OCI-LY7 (cell line): ENCODE results near the gene TK1. TPM values are rescaled to one million over a fixed set of nuclear protein-coding genes. Genes with fewer than 3 reads are reported as not detected.

ENCODE experiments used
- BruUV-seq: library from RNA; stranded (reverse); fragments of 400-500 nt; replicated peaks from 2 replicates; lab custom pipeline; 2021; lab: Mats Ljungman, UMichigan
- CTCF ChIA-PET: fragments of 300-600 bp; sonication (Branson Sonifier 250); formaldehyde crosslinking; loops from one replicate; lab custom pipeline; 2022; ENCODE audit warnings: antibody characterized with exemption; ENCODE audit not compliant: unreplicated experiment; lab: Charles Lee
- POLR2A ChIA-PET: fragments of 300-600 bp; sonication (Branson Sonifier 250); formaldehyde crosslinking; loops from one replicate; lab custom pipeline; 2022; ENCODE audit warnings: antibody characterized with exemption; lab: Charles Lee
- DNase-seq: peaks from one replicate; pipeline ENCODE4 v3.0.0-alpha.2; 2015; ENCODE audit warnings: low spot score
- H2AFZ ChIP-seq: fragments of 200-600 bp; sonication (generic), shearing (Covaris generic); 2 replicates; pipeline ENCODE4 v1.6.1; 2014; ENCODE audit warnings: mild to moderate bottlenecking, antibody characterized with exemption, low read length, moderate library complexity
- H3K27ac ChIP-seq: fragments of 200-600 bp; sonication (generic); 2 replicates; pipeline ENCODE4 v1.5.1; 2014; ENCODE audit warnings: mixed run types, low read depth, mild to moderate bottlenecking, moderate library complexity, low read length, inconsistent platforms; ENCODE audit not compliant: poor library complexity, severe bottlenecking
- H3K36me3 ChIP-seq: fragments of 200-600 bp; sonication (generic); 2 replicates; pipeline ENCODE4 v1.6.1; 2014; ENCODE audit warnings: mild to moderate bottlenecking, antibody characterized with exemption, low read length, moderate library complexity, mixed read lengths; ENCODE audit not compliant: insufficient read depth
- H3K4me1 ChIP-seq: fragments of 200-600 bp; sonication (generic); 2 replicates; pipeline ENCODE4 v1.5.1; 2014; ENCODE audit warnings: mild to moderate bottlenecking, low read length; ENCODE audit not compliant: insufficient read depth, poor library complexity, severe bottlenecking
- H3K4me2 ChIP-seq: fragments of 200-600 bp; sonication (generic); 2 replicates; pipeline ENCODE4 v1.6.1; 2014; ENCODE audit warnings: mild to moderate bottlenecking, low read length
- H3K4me3 ChIP-seq: fragments of 200-600 bp; sonication (generic); 2 replicates; pipeline ENCODE4 v1.5.1; 2014; ENCODE audit warnings: mild to moderate bottlenecking, low read depth, low read length; ENCODE audit not compliant: poor library complexity, severe bottlenecking
- H3K79me2 ChIP-seq: fragments of 200-600 bp; sonication (generic); 2 replicates; pipeline ENCODE4 v1.6.1; 2016; ENCODE audit warnings: low read depth, mild to moderate bottlenecking, low read length, moderate library complexity, mixed read lengths; ENCODE audit not compliant: insufficient read depth
- H3K9me2 ChIP-seq: fragments of 200-600 bp; sonication (generic); 2 replicates; pipeline ENCODE4 v1.6.1; 2016; ENCODE audit warnings: mild to moderate bottlenecking, low read length, mixed read lengths; ENCODE audit not compliant: insufficient read depth
- H3K9me3 ChIP-seq: fragments of 200-600 bp; sonication (generic); 2 replicates; pipeline ENCODE4 v1.6.1; 2014; ENCODE audit warnings: mild to moderate bottlenecking, mixed run types, low read length, mixed read lengths
- H4K20me1 ChIP-seq: fragments of 200-600 bp; sonication (generic); 2 replicates; pipeline ENCODE4 v1.6.1; 2014; ENCODE audit warnings: mild to moderate bottlenecking, antibody characterized with exemption, low read length, moderate library complexity, mixed read lengths; ENCODE audit not compliant: insufficient read depth
- EZH2phosphoT487 ChIP-seq: fragments of 200-600 bp; sonication (generic); IDR thresholded peaks from 2 replicates; pipeline ENCODE4 v1.6.1; 2018; ENCODE audit warnings: low read depth, borderline replicate concordance, mild to moderate bottlenecking, mixed run types, antibody characterized with exemption, low read length, moderate library complexity, mixed read lengths
- intact Hi-C: fragments of 100-400 bp; cut with micrococcal nuclease; formaldehyde crosslinking; loops from one replicate; pipeline ENCODE4 v1.10.0; 2022; ENCODE audit not compliant: unreplicated experiment
- total RNA-seq, 2 experiments: library from RNA; depleted of rRNA in 1 of 2; stranded (reverse); fragments of >200 nt in 1 of 2; shearing (Covaris generic) in 1 of 2; gene quantifications; 2 replicates each; pipeline ENCODE4 v1.2.3, GENCODE V29; 2014 to 2022
- TF ChIP-seq, protein P1 (sequence below): fragments of 200-600 bp; sonication (generic); conservative IDR thresholded peaks from 2 replicates; pipeline ENCODE4 v1.5.1; 2014; ENCODE audit warnings: mild to moderate bottlenecking, antibody characterized with exemption, low read length, moderate library complexity, mixed read lengths

The TK1 gene
- total RNA-seq, 2 experiments from 2014 or later = 108 to 149 TPM

DNA sequence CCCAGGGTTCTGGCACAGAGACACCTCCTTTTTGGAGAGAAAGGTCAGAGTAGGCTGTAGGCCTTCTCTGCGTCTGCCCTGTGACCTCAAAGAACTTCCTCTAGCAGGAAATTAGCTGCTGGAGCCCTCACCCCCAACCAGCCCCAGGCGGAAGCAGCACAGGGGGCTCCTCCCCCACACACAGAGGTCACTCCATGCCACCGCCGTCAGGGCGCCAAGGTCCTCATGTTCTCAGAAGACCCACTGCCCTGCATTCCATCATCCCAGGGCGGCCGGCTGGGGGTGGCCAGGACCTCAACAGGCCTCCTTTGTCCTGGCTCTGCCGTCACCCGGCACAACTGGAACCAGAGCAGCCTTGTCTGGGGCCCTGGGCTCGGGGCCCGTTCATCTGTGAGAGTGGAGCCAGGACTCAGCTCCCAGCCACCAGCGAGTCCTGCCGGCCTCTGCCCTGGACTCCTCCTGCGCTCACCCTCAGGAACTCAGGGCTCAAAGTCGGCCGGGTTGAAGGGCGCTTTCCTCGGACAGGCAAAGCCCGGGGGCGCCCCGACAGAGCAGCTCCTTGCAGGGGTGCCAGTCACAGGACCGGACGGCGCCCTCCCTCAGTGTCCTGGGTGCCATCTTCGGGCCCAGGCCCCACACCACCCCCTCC lies 59.5 kb downstream of the TK1 start:
- Histone ChIP-seq H3K79me2 (peaks cover 15% of the 10 kb centered on the region; the same call in 1 of the 2 replicates), H3K36me3 (peaks cover 21% of the 10 kb centered on the region), H3K4me3 (peak overlapping the region; percentile 81), H3K4me1 (peaks cover 72% of the 10 kb centered on the region), H2AFZ (no peak overlapping the region; the same call in 1 of the 2 replicates), H3K27ac (peak overlapping the region; percentile 91), H4K20me1 (no peaks in the 10 kb centered on the region), H3K9me3 (no peaks in the 10 kb centered on the region), H3K4me2 (peak overlapping the region; percentile 96), H3K9me2 (no peaks in the 10 kb centered on the region)
- DNase-seq = peak; percentile 89
- BruUV-seq = no TSS peak
- ChIA-PET POLR2A (interaction anchor here (0.5 to 1.8 kb wide), 4 partner anchors 42 to 87 kb away, joined by 3 to 6 read pairs (median 4); no protein-coding TSS in a partner anchor), CTCF (interaction anchor here (0.6 to 1.7 kb wide), 3 partner anchors 14 to 66 kb away, joined by 3 to 5 read pairs (median 3); no protein-coding TSS in a partner anchor)
- intact Hi-C loops = loop anchor here (5.0 kb wide), 1 partner anchor 680 kb away; no protein-coding TSS in a partner anchor
- TF ChIP-seq EZH2phosphoT487 = no peak
- TF ChIP-seq, protein P1, sequence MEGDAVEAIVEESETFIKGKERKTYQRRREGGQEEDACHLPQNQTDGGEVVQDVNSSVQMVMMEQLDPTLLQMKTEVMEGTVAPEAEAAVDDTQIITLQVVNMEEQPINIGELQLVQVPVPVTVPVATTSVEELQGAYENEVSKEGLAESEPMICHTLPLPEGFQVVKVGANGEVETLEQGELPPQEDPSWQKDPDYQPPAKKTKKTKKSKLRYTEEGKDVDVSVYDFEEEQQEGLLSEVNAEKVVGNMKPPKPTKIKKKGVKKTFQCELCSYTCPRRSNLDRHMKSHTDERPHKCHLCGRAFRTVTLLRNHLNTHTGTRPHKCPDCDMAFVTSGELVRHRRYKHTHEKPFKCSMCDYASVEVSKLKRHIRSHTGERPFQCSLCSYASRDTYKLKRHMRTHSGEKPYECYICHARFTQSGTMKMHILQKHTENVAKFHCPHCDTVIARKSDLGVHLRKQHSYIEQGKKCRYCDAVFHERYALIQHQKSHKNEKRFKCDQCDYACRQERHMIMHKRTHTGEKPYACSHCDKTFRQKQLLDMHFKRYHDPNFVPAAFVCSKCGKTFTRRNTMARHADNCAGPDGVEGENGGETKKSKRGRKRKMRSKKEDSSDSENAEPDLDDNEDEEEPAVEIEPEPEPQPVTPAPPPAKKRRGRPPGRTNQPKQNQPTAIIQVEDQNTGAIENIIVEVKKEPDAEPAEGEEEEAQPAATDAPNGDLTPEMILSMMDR = no peak

DNA sequence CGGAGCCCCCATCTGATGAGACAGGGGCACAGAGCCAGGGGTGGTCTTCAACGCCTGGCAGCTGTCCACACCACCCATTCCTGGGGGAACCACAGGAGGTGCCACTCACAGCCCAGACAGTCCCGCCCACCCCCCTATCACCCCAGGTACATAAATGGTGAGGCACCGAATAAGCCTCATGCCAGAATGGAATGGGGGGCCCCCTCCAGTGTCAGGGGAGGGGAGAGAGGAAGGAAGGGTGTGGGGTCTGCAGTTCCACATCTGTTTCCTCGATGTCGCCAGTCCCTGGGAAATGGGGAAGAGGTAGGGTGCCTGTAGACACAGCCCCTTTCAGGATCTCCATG lies 60.0 kb downstream of the TK1 start:
- no peak for DNase-seq
- H3K27ac ChIP-seq = peak overlapping the region; percentile 91
- no peak for TF ChIP-seq EZH2phosphoT487
- TF ChIP-seq, protein P1 = no peak
- no peaks in the 10 kb centered on the region for H4K20me1 ChIP-seq
- H3K9me2 ChIP-seq = no peaks in the 10 kb centered on the region
- peaks cover 15% of the 10 kb centered on the region; the same call in 1 of the 2 replicates for H3K79me2 ChIP-seq
- peak overlapping the region; percentile 96 for H3K4me2 ChIP-seq
- H2AFZ ChIP-seq = no peak overlapping the region; the same call in 1 of the 2 replicates
- no peaks in the 10 kb centered on the region for H3K9me3 ChIP-seq
- intact Hi-C loops = loop anchor here (5.0 kb wide), 1 partner anchor 680 kb away; no protein-coding TSS in a partner anchor
- H3K4me3 ChIP-seq = peak overlapping the region; percentile 81
- POLR2A ChIA-PET = no interaction called here
- CTCF ChIA-PET = interaction anchor here (1.2 to 1.7 kb wide), 2 partner anchors 14 to 67 kb away, joined by 3 to 5 read pairs; no protein-coding TSS in a partner anchor
- peaks cover 26% of the 10 kb centered on the region for H3K36me3 ChIP-seq
- peaks cover 73% of the 10 kb centered on the region for H3K4me1 ChIP-seq
- BruUV-seq = no TSS peak
